GM12878 (cell line): ENCODE measurements around the gene CNOT10. TPM values are rescaled to one million over a fixed set of nuclear protein-coding genes. Genes with fewer than 3 reads are reported as not detected.

Source experiments
- ASH2L ChIP-seq: fragments of 300-600, 200-600 bp; sonication (generic); IDR thresholded peaks from 2 replicates; pipeline ENCODE4 v1.6.1; 2017; ENCODE audit warnings: low read depth, mild to moderate bottlenecking, borderline replicate concordance
- HDGF ChIP-seq: fragments of 450-650 bp; IDR thresholded peaks from 2 replicates; pipeline ENCODE4 v1.6.1; 2016; ENCODE audit warnings: antibody characterized with exemption
- IRF4 ChIP-seq: IDR thresholded peaks from 2 replicates; pipeline ENCODE4 v1.6.1; 2011; ENCODE audit warnings: low read depth, low read length
- JUND ChIP-seq: IDR thresholded peaks from 2 replicates; pipeline ENCODE4 v1.6.1; 2012; ENCODE audit warnings: low read depth, mild to moderate bottlenecking, low read length, improper control_type of control experiment, moderate library complexity
- KAT2A ChIP-seq: conservative IDR thresholded peaks from 2 replicates; pipeline ENCODE4 v1.6.1; 2011; ENCODE audit warnings: low read depth, low read length; ENCODE audit not compliant: control insufficient read depth
- MLLT1 ChIP-seq: fragments of 450-650 bp; IDR thresholded peaks from 2 replicates; pipeline ENCODE4 v1.6.1; 2016; ENCODE audit warnings: mild to moderate bottlenecking
- MTA3 ChIP-seq: IDR thresholded peaks from 2 replicates; pipeline ENCODE4 v1.6.1; 2012; ENCODE audit warnings: low read length, inconsistent platforms, borderline replicate concordance
- PKNOX1 ChIP-seq: fragments of 450-650 bp; IDR thresholded peaks from 2 replicates; pipeline ENCODE4 v1.6.1; 2016; ENCODE audit warnings: mild to moderate bottlenecking
- SIN3A ChIP-seq: IDR thresholded peaks from 2 replicates; pipeline ENCODE4 v1.6.1; 2012; ENCODE audit warnings: low read depth, low read length, improper control_type of control experiment
- SMARCA5 ChIP-seq: fragments of 450-650 bp; IDR thresholded peaks from 2 replicates; pipeline ENCODE4 v1.6.1; 2017; ENCODE audit warnings: mild to moderate bottlenecking
- STAT3 ChIP-seq: IDR thresholded peaks from 2 replicates; pipeline ENCODE4 v1.6.1; 2011; ENCODE audit warnings: low read depth, low read length, improper control_type of control experiment
- ZBTB11 ChIP-seq: fragments of 450-650 bp; formaldehyde crosslinking; IDR thresholded peaks from 2 replicates; pipeline ENCODE4 v1.5.0; 2022; ENCODE audit warnings: mild to moderate bottlenecking, missing genetic modification characterization
- ZNF274 ChIP-seq: IDR thresholded peaks from one replicate; pipeline ENCODE4 v1.8.0; 2011; ENCODE audit not compliant: insufficient read length, insufficient read depth
- ZNF687 ChIP-seq: fragments of 450-650 bp; IDR thresholded peaks from 2 replicates; pipeline ENCODE4 v1.6.1; 2017; ENCODE audit warnings: mild to moderate bottlenecking, moderate library complexity
- polyA plus RNA-seq, 11 experiments: library from polyadenylated mRNA; depleted of rRNA in 4 of 11; unstranded in 6 of 11; stranded (reverse) in 5 of 11; fragments of >200 nt; fragmentation: Nextera tagmentation in 4 of 11; fragmentation: Illumina TruSeq in 1 of 11; extraction: Ambion mirVana in 4 of 11; extraction: Trizol in 1 of 11; gene quantifications; 1 replicate in 1 of 11; 2 replicates in 10 of 11; pipeline versions ENCODE4 v1.2.1 to v1.2.3, GENCODE V29; 2011 to 2016; ENCODE audit warnings: inconsistent platforms in 2 of 11, missing spikeins in 2 of 11, low read depth in 1 of 11
- total RNA-seq, 4 experiments: library from RNA; depleted of rRNA in 3 of 4; stranded (reverse); fragments of >200 nt in 3 of 4; fragmentation: Illumina TruSeq in 1 of 4; extraction: Trizol in 1 of 4; gene quantifications; 2 replicates each; pipeline versions ENCODE4 v1.2.1 to v1.2.3, GENCODE V29; 2013 to 2021
- TF ChIP-seq, protein P1 (sequence below): IDR thresholded peaks from 2 replicates; pipeline ENCODE4 v1.6.1; 2012; ENCODE audit warnings: mild to moderate bottlenecking, low read depth, low read length

Gene CNOT10
- total and polyA plus RNA-seq, 10 of the 15 experiments (the other 5 are each of a cell fraction or from before 2014, with no cell fraction given): 18.2 to 51.9 (median 45.5) TPM

DNA sequence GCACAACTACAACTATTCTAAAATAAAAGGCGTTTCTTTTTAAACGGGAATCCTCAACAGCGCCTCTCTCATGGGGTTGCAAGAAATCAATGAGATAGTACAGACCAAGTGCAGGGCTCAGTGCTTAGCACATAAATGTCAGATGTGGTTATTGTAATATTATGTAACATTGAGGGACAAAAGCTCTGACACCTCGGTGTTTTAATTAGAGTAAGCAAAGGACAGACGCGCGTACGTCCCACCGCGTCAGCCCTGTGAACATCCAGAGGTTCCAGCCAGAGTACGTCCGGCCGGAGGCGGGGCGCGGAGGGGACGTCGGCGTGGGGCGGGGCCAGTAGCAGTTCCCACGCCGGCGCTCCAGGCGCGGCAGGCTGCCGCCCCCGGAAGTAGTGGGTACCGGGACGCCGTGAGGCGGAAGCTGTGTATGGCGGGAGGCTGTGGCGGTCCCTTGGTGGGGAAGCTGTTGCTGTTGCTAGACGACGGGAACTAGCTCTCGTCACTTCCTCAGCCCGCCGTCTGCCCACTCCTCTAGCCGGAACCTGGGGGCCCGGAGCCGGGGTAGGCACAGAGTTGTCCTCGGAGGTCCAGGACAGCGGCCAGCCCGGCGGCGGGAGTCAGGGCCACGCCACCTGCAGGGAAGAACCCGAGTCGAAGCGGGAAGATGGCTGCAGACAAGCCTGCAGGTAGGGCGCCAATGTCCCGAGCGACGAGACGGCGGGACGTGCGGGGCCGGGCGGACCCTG, at the start of gene CNOT10 (continued):
- TF ChIP-seq ASH2L (no peak), JUND (peak; percentile 97), ZNF687 (peak; percentile 24; the same call in 1 of the 2 replicates), ZNF274 (no peak), ZBTB11 (CRISPR knock-in tag) (peak; percentile 51), SIN3A (peak; percentile 95), SMARCA5 (peak; percentile 81; the same call in 1 of the 2 replicates), HDGF (0 out of 2 replicates have a peak, but pooled peaks have one; percentile 51), PKNOX1 (peak; percentile 62; the same call in 1 of the 2 replicates), MLLT1 (peak; percentile 22; the same call in 1 of the 2 replicates), MTA3 (no peak), KAT2A (no peak), STAT3 (peak; percentile 57; the same call in 1 of the 2 replicates), IRF4 (no peak)
- TF ChIP-seq, protein P1, sequence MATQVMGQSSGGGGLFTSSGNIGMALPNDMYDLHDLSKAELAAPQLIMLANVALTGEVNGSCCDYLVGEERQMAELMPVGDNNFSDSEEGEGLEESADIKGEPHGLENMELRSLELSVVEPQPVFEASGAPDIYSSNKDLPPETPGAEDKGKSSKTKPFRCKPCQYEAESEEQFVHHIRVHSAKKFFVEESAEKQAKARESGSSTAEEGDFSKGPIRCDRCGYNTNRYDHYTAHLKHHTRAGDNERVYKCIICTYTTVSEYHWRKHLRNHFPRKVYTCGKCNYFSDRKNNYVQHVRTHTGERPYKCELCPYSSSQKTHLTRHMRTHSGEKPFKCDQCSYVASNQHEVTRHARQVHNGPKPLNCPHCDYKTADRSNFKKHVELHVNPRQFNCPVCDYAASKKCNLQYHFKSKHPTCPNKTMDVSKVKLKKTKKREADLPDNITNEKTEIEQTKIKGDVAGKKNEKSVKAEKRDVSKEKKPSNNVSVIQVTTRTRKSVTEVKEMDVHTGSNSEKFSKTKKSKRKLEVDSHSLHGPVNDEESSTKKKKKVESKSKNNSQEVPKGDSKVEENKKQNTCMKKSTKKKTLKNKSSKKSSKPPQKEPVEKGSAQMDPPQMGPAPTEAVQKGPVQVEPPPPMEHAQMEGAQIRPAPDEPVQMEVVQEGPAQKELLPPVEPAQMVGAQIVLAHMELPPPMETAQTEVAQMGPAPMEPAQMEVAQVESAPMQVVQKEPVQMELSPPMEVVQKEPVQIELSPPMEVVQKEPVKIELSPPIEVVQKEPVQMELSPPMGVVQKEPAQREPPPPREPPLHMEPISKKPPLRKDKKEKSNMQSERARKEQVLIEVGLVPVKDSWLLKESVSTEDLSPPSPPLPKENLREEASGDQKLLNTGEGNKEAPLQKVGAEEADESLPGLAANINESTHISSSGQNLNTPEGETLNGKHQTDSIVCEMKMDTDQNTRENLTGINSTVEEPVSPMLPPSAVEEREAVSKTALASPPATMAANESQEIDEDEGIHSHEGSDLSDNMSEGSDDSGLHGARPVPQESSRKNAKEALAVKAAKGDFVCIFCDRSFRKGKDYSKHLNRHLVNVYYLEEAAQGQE: no peak
